Osteoblast (primary cell): ENCODE measurements around the gene FOSL2. TPM values are rescaled to one million over a fixed set of nuclear protein-coding genes. Genes with fewer than 3 reads are reported as not detected.

Experiments
- DNase-seq: peaks from one replicate; pipeline ENCODE4 v3.0.0; 2011; ENCODE audit warnings: low spot score, mixed read lengths; ENCODE audit not compliant: insufficient read length; ENCODE audit errors: missing footprints
- H2AFZ ChIP-seq: 2 replicates; pipeline ENCODE4 v1.6.0; 2011; ENCODE audit warnings: mild to moderate bottlenecking, low read length
- H3K27ac ChIP-seq: 2 replicates; pipeline ENCODE4 v1.5.1; 2011; ENCODE audit warnings: mild to moderate bottlenecking, low read depth, low read length, moderate library complexity
- H3K27me3 ChIP-seq: 2 replicates; pipeline ENCODE4 v1.6.0; 2012; ENCODE audit warnings: mild to moderate bottlenecking, control low read depth, inconsistent platforms, low read length, moderate library complexity; ENCODE audit not compliant: insufficient read depth
- H3K36me3 ChIP-seq: 2 replicates; pipeline ENCODE4 v1.5.1; 2011; ENCODE audit warnings: mild to moderate bottlenecking, low read length, control low read depth, moderate library complexity; ENCODE audit not compliant: insufficient read depth
- H3K4me1 ChIP-seq: 2 replicates; pipeline ENCODE4 v1.5.1; 2011; ENCODE audit warnings: mild to moderate bottlenecking, low read length, control low read depth, moderate library complexity; ENCODE audit not compliant: insufficient read depth
- H3K4me2 ChIP-seq: 2 replicates; pipeline ENCODE4 v1.6.0; 2011; ENCODE audit warnings: mild to moderate bottlenecking, low read length; ENCODE audit not compliant: insufficient read depth
- H3K4me3 ChIP-seq: fragments of 200-600 bp; sonication (generic); 3 replicates; pipeline ENCODE4 v1.5.1; 2012; ENCODE audit warnings: mild to moderate bottlenecking, low read length, inconsistent platforms; ENCODE audit not compliant: insufficient read depth
- H3K79me2 ChIP-seq: 2 replicates; pipeline ENCODE4 v1.6.0; 2012; ENCODE audit warnings: mild to moderate bottlenecking, low read length, control low read depth, inconsistent platforms; ENCODE audit not compliant: insufficient read depth
- H3K9me3 ChIP-seq: 2 replicates; pipeline ENCODE4 v1.5.1; 2011; ENCODE audit warnings: low read depth, low read length, control low read depth
- H4K20me1 ChIP-seq: 2 replicates; pipeline ENCODE4 v1.6.0; 2012; ENCODE audit warnings: mild to moderate bottlenecking, low read length, control low read depth; ENCODE audit not compliant: insufficient read depth
- CTCF ChIP-seq: IDR thresholded peaks from 2 replicates; pipeline ENCODE4 v1.5.1; 2011; ENCODE audit warnings: mild to moderate bottlenecking, low read depth, low read length, moderate library complexity; ENCODE audit errors: extremely low read depth
- total RNA-seq: library from RNA; depleted of rRNA; stranded (reverse); fragments of >200 nt; gene quantifications from 2 replicates; pipeline ENCODE4 v1.2.3, GENCODE V29; 2012

FOSL2 gene
- total RNA-seq, 1 donor: 86.9 TPM

- H3K4me2 ChIP-seq: no peak overlapping the region
- peaks cover 57% of the 10 kb centered on the region for H3K4me1 ChIP-seq
- peaks cover 96% of the 10 kb centered on the region for H3K79me2 ChIP-seq
- DNase-seq: peak; percentile 45
- H3K27me3 ChIP-seq: no peaks in the 10 kb centered on the region
- peak overlapping the region; percentile 84 for H3K27ac ChIP-seq
- no peak overlapping the region for H3K4me3 ChIP-seq
- peaks cover 87% of the 10 kb centered on the region for H4K20me1 ChIP-seq
- peaks cover 98% of the 10 kb centered on the region for H3K36me3 ChIP-seq
- no peak for TF ChIP-seq CTCF
- H3K9me3 ChIP-seq: no peaks in the 10 kb centered on the region
- H2AFZ ChIP-seq: no peak overlapping the region
Measured at GRCh38 chr2:28407976-28408690, 15.5 kb downstream of the FOSL2 start.

GRCh38 chr2:28408764-28409599, 16.3 kb downstream of the FOSL2 start:
- H3K4me2 ChIP-seq: no peak overlapping the region
- H3K9me3 ChIP-seq: no peaks in the 10 kb centered on the region
- no peak for TF ChIP-seq CTCF
- no peak overlapping the region for H2AFZ ChIP-seq
- H3K4me3 ChIP-seq: no peak overlapping the region
- H3K79me2 ChIP-seq: peaks cover 96% of the 10 kb centered on the region
- peaks cover 87% of the 10 kb centered on the region for H4K20me1 ChIP-seq
- H3K4me1 ChIP-seq: peaks cover 53% of the 10 kb centered on the region
- H3K36me3 ChIP-seq: peaks cover 98% of the 10 kb centered on the region
- peak overlapping the region; percentile 84 for H3K27ac ChIP-seq
- H3K27me3 ChIP-seq: no peaks in the 10 kb centered on the region
- peak; percentile 97 for DNase-seq

GRCh38 chr2:28411166-28411755, 18.6 kb downstream of the FOSL2 start:
- H2AFZ ChIP-seq: no peak overlapping the region
- no peaks in the 10 kb centered on the region for H3K27me3 ChIP-seq
- DNase-seq: no peak
- H3K36me3 ChIP-seq: peaks cover 98% of the 10 kb centered on the region
- H3K4me3 ChIP-seq: no peak overlapping the region
- H4K20me1 ChIP-seq: peaks cover 90% of the 10 kb centered on the region
- no peak overlapping the region for H3K27ac ChIP-seq
- peaks cover 38% of the 10 kb centered on the region for H3K4me1 ChIP-seq
- H3K4me2 ChIP-seq: no peak overlapping the region
- H3K9me3 ChIP-seq: no peaks in the 10 kb centered on the region
- peaks cover 95% of the 10 kb centered on the region for H3K79me2 ChIP-seq
- no peak for TF ChIP-seq CTCF
